Vagina (tissue), 2 donors: ENCODE results near the gene JCAD. TPM values are rescaled to one million over a fixed set of nuclear protein-coding genes. Genes with fewer than 3 reads are reported as not detected.

ENCODE experiments used
- DNase-seq, 2 donors: peaks; one replicate each; pipeline ENCODE4 v3.0.0-alpha.2; 2017; ENCODE audit errors: extremely low spot score in 2 of 2
- H3K27ac ChIP-seq: fragments of 200-600 bp; sonication (generic); one replicate; pipeline ENCODE4 v1.5.1; 2019
- H3K27me3 ChIP-seq: fragments of 200-600 bp; sonication (generic); one replicate; pipeline ENCODE4 v1.5.1; 2019
- H3K36me3 ChIP-seq, 2 donors: fragments of 200-600 bp; sonication (generic); one replicate each; pipeline ENCODE4 v1.5.1; 2017 to 2019
- H3K4me1 ChIP-seq: fragments of 200-600 bp; sonication (generic); one replicate; pipeline ENCODE4 v1.5.1; 2019
- H3K4me3 ChIP-seq, 2 donors: fragments of 200-600 bp; sonication (generic); 1 replicate in 1 of 2; 2 replicates in 1 of 2; pipeline ENCODE4 v1.5.1; 2016 to 2019
- H3K9me3 ChIP-seq: fragments of 200-600 bp; sonication (generic); one replicate; pipeline ENCODE4 v1.5.1; 2019
- POLR2A ChIP-seq, 2 donors: fragments of 450-650 bp; IDR thresholded peaks; one replicate each; pipeline ENCODE4 v1.6.1; 2017; ENCODE audit warnings: antibody characterized with exemption in 2 of 2, mild to moderate bottlenecking in 2 of 2, moderate library complexity in 2 of 2
- POLR2AphosphoS5 ChIP-seq, 2 donors: sonication (generic); formaldehyde crosslinking; IDR thresholded peaks; one replicate each; pipeline ENCODE4 v1.9.0; 2017; ENCODE audit warnings: antibody characterized with exemption in 2 of 2, mild to moderate bottlenecking in 2 of 2, low read depth in 1 of 2; ENCODE audit not compliant: insufficient read depth in 1 of 2
- intact Hi-C: fragments of 100-400 bp; cut with DNase I; formaldehyde crosslinking; loops from one replicate; pipeline ENCODE4 v1.15.1; 2023
- total RNA-seq: library from RNA; depleted of rRNA; stranded (reverse); fragments of >200 nt; gene quantifications from one replicate; pipeline ENCODE4 v1.2.3, GENCODE V29; 2016
- TF ChIP-seq, protein P1 (sequence below), 3 experiments: fragments of 450-650 bp in 2 of 3; fragments of 200-600 bp in 1 of 3; sonication (generic) in 1 of 3; IDR thresholded peaks; one replicate each; pipeline ENCODE4 v1.5.1; 2017 to 2019; ENCODE audit warnings: antibody characterized with exemption in 3 of 3, mild to moderate bottlenecking in 2 of 3, moderate library complexity in 2 of 3

JCAD gene
- total RNA-seq, 1 donor from 2014 or later: 40.3 TPM

DNA sequence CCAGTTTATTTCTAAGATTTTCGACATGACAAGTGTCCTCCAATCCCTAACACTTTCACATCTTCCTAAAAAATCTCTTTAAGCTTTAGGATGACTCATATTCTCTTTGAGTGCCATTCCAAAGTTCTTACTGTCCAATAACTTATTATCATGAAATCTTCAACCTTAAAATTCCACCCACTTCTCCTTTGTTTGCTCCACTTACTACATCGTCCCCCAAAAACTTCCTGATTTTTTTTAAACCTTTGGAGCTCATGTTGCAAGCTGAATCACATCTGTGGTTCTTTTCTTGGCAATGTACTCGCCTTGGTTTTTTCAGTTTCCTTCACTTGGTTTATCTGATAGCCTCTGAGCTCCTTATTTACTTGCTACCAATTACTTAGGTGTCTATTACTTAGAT lies 39.2 kb upstream of the JCAD start:
- no peaks in the 10 kb centered on the region for H3K4me1 ChIP-seq
- H3K36me3 ChIP-seq: no peaks in the 10 kb centered on the region
- H3K4me3 ChIP-seq: no peak overlapping the region
- no peak overlapping the region for H3K27ac ChIP-seq
- H3K9me3 ChIP-seq: no peaks in the 10 kb centered on the region
- no peak for DNase-seq
- intact Hi-C loops: no loop called here
- no peaks in the 10 kb centered on the region for H3K27me3 ChIP-seq
- TF ChIP-seq POLR2A (IDR thresholded peaks at IDR 0.05) (no peak), POLR2AphosphoS5 (IDR thresholded peaks at IDR 0.05; ENCODE audit: insufficient read depth in 1 of 2, low read depth in 1 of 2) (no peak)
- TF ChIP-seq, protein P1, sequence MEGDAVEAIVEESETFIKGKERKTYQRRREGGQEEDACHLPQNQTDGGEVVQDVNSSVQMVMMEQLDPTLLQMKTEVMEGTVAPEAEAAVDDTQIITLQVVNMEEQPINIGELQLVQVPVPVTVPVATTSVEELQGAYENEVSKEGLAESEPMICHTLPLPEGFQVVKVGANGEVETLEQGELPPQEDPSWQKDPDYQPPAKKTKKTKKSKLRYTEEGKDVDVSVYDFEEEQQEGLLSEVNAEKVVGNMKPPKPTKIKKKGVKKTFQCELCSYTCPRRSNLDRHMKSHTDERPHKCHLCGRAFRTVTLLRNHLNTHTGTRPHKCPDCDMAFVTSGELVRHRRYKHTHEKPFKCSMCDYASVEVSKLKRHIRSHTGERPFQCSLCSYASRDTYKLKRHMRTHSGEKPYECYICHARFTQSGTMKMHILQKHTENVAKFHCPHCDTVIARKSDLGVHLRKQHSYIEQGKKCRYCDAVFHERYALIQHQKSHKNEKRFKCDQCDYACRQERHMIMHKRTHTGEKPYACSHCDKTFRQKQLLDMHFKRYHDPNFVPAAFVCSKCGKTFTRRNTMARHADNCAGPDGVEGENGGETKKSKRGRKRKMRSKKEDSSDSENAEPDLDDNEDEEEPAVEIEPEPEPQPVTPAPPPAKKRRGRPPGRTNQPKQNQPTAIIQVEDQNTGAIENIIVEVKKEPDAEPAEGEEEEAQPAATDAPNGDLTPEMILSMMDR (IDR thresholded peaks at IDR 0.05): no peak

DNA sequence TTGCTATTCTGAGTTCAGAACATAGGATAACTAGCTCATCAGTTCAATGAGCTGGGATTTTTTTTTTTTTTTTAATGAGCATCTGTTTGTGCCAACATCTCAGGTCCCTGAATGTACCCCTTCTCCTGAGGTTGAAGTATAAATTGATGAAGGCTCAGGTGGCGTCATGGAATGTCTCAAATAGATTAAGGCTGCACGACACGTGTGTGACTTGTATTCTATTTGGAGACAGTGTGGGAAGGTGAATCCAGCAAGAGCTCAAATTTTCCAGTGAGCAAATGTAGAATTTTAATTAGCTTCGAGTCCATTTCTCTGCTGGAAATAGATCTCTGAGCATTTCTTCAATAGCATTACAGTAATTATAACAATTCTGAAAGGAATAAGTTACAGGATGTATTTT lies 37.2 kb upstream of the JCAD start:
- H3K27me3 ChIP-seq: no peaks in the 10 kb centered on the region
- no peaks in the 10 kb centered on the region for H3K9me3 ChIP-seq
- no peak overlapping the region for H3K27ac ChIP-seq
- H3K4me1 ChIP-seq: no peaks in the 10 kb centered on the region
- TF ChIP-seq POLR2AphosphoS5 (IDR thresholded peaks at IDR 0.05; ENCODE audit: insufficient read depth in 1 of 2, low read depth in 1 of 2): no peak
- no peak for TF ChIP-seq POLR2A (IDR thresholded peaks at IDR 0.05)
- TF ChIP-seq, protein P1 (IDR thresholded peaks at IDR 0.05): no peak
- no peak for DNase-seq
- no peaks in the 10 kb centered on the region for H3K36me3 ChIP-seq
- no peak overlapping the region for H3K4me3 ChIP-seq
- intact Hi-C loops: no loop called here

DNA sequence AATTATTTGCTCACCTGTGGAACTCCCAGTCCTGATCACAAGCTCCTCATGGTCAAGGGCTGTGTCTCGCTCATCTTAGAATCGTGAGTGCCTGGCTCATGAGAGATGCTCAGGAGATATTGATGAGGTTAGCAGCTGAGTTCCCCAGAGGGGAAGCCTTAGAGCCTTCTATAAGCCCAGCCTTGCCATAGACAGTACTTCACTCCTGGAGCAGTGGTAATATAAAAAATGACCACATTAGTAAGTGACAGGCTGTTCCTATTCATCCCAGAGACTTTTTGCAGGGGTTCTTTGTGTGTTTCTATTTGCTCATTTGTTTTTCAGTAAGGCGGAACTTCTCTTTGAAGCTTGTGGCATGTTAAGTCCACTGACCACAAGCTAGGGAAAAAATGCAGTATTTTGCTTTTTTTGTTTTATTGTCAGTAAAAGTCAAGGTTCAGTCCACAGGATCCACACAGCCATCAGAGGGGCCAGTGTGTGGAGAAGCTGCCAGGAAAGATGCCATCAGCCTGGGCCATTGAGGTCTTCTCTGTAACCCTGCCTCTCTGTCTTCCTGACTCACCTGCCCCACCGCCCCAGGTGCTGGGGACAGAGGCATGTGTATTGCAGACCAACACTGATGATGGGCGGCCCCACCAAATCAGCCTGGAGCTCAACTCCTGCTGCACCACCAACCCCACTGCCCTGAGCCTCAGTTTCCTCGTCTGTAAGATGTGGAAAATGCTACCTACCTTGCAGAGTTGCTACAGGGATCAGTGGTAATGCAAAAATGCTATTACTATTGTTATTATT lies 36.4 kb upstream of the JCAD start:
- intact Hi-C loops: no loop called here
- Histone ChIP-seq H3K9me3 (no peaks in the 10 kb centered on the region), H3K27me3 (no peaks in the 10 kb centered on the region), H3K27ac (no peak overlapping the region), H3K36me3 (no peaks in the 10 kb centered on the region), H3K4me1 (no peaks in the 10 kb centered on the region), H3K4me3 (no peak overlapping the region)
- TF ChIP-seq, protein P1 (IDR thresholded peaks at IDR 0.05): no peak
- TF ChIP-seq POLR2AphosphoS5 (IDR thresholded peaks at IDR 0.05; ENCODE audit: insufficient read depth in 1 of 2, low read depth in 1 of 2) (no peak), POLR2A (IDR thresholded peaks at IDR 0.05) (no peak)
- DNase-seq: no peak

DNA sequence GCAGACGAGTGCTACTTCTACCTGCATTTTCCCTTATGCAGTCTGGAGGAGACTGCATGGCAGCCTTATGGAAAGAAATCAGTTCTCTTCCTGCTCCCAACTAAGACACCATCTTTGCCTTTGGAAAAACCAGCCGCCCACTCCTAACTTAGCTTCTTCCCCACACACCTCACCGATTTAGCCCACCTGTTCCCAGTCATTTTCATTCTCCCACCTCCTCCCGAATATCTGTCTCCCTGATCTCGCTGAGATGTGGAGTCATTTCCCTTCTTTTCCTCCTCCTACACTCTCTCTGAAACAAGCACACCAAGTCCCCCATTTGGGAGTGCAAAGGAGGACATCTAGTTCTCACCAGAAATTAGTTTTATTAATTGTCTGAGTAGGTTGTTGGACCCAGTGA lies 35.2 kb upstream of the JCAD start:
- Histone ChIP-seq H3K27me3 (no peaks in the 10 kb centered on the region), H3K4me3 (no peak overlapping the region), H3K36me3 (no peaks in the 10 kb centered on the region), H3K27ac (no peak overlapping the region), H3K4me1 (no peaks in the 10 kb centered on the region), H3K9me3 (no peaks in the 10 kb centered on the region)
- TF ChIP-seq, protein P1 (IDR thresholded peaks at IDR 0.05): no peak
- no peak for TF ChIP-seq POLR2A (IDR thresholded peaks at IDR 0.05)
- TF ChIP-seq POLR2AphosphoS5 (IDR thresholded peaks at IDR 0.05; ENCODE audit: insufficient read depth in 1 of 2, low read depth in 1 of 2): no peak
- DNase-seq: no peak
- intact Hi-C loops: no loop called here

DNA sequence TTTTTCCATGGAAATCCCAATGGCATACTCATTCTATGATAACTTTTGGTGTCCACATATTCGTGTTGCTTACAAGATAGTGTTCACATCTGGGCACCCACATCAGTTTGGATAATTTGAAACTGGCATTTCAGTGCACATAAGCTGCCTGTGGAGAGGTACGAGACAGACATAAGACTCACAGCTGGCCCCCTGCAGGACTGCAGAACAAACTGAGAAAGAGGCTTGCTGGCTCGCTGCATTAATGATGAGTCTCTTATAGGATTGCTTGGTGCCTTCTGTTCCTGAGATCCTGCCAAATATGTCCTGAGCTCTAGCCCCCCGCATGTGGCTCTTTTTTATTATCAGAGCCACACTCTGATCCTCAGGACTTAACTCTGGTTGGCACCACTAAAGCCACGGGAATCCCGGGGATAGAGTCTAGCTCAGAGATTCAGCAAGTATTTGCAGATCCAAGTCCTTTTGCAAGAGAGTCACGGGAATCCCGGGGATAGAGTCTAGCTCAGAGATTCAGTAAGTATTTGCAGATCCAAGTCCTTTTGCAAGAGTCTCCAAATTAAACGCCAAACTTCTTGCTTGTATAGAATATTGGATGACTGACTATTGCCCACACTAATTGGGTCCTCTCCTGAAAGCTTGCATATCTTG lies 34.0 kb upstream of the JCAD start:
- H3K4me1 ChIP-seq: no peaks in the 10 kb centered on the region
- no peaks in the 10 kb centered on the region for H3K27me3 ChIP-seq
- no peak overlapping the region for H3K4me3 ChIP-seq
- DNase-seq: no peak
- TF ChIP-seq, protein P1 (IDR thresholded peaks at IDR 0.05): no peak
- no peak for TF ChIP-seq POLR2AphosphoS5 (IDR thresholded peaks at IDR 0.05; ENCODE audit: insufficient read depth in 1 of 2, low read depth in 1 of 2)
- TF ChIP-seq POLR2A (IDR thresholded peaks at IDR 0.05): no peak
- no peaks in the 10 kb centered on the region for H3K36me3 ChIP-seq
- no peak overlapping the region for H3K27ac ChIP-seq
- intact Hi-C loops: no loop called here
- no peaks in the 10 kb centered on the region for H3K9me3 ChIP-seq
